ENCODE data around the gene THADA. TPM values are rescaled to one million over a fixed set of nuclear protein-coding genes. Genes with fewer than 3 reads are reported as not detected.

Gene THADA
- total and polyA plus RNA-seq, 12 donors, result 7.5 to 18.0 (median 15.2) TPM

GRCh38 chr2:43212216-43212835 is 383.5 kb downstream of the THADA start:
- WGBS, 2 donors, result 88 to 96% methylated on average over 11 of the region's 11 CpGs
- Histone ChIP-seq H3K4me3 (no peak overlapping the region), H3K36me3 (no peaks in the 10 kb centered on the region), H3K27ac (peak overlapping the region in 4 of 10 donors; percentile 12 to 87 (median 30)), H3K4me1 (peaks cover 0 to 51% (median 20%) of the 10 kb centered on the region in 9 donors), H3K9me3 (no peaks in the 10 kb centered on the region), H3K27me3 (no peaks in the 10 kb centered on the region)
- TF ChIP-seq CTCF (IDR thresholded peaks at IDR 0.05), result no peak
- intact Hi-C loops (cut with DNase I), result loop anchor here in 2 of 10 donors (5.0 to 10.0 kb wide), 2 partner anchors 35 to 58 kb away; no protein-coding TSS in a partner anchor
- ATAC-seq (peak in 1 of 8 donors; percentile 28), DNase-seq (no peak)

- TF ChIP-seq CTCF (IDR thresholded peaks at IDR 0.05), result no peak
- no peak overlapping the region for H3K4me3 ChIP-seq
- intact Hi-C loops (cut with DNase I), result loop anchor here in 3 of 10 donors (1.0 to 10.0 kb wide), 3 partner anchors 33 to 56 kb away; no protein-coding TSS in a partner anchor
- 74 to 77% methylated on average over 23 of the region's 23 CpGs for WGBS, 2 donors
- peaks cover 0 to 49% (median 5%) of the 10 kb centered on the region in 9 donors for H3K4me1 ChIP-seq
- H3K9me3 ChIP-seq, result no peaks in the 10 kb centered on the region
- H3K36me3 ChIP-seq, result no peaks in the 10 kb centered on the region
- H3K27me3 ChIP-seq, result no peaks in the 10 kb centered on the region
- H3K27ac ChIP-seq, result peak overlapping the region in 5 of 10 donors; percentile 38 to 72 (median 55)
- DNase-seq, result peak in 1 of 2 donors; percentile 61
- peak; percentile 32 to 83 (median 67) for ATAC-seq
Measured at GRCh38 chr2:43210467-43211303, 385.2 kb downstream of the THADA start.

GRCh38 chr2:43210125-43210466 is 385.7 kb downstream of the THADA start:
- no peaks in the 10 kb centered on the region for H3K9me3 ChIP-seq
- TF ChIP-seq CTCF (IDR thresholded peaks at IDR 0.05), result no peak
- intact Hi-C loops (cut with DNase I), result loop anchor here in 3 of 10 donors (1.0 to 10.0 kb wide), 3 partner anchors 33 to 55 kb away; no protein-coding TSS in a partner anchor
- peak overlapping the region in 4 of 10 donors; percentile 0 to 72 (median 43) for H3K27ac ChIP-seq
- DNase-seq (peak in 1 of 2 donors; percentile 10), ATAC-seq (peak in 2 of 8 donors; percentile 4 to 30)
- no peak overlapping the region for H3K4me3 ChIP-seq
- peaks cover 0 to 49% (median 5%) of the 10 kb centered on the region in 9 donors for H3K4me1 ChIP-seq
- H3K27me3 ChIP-seq, result no peaks in the 10 kb centered on the region
- no peaks in the 10 kb centered on the region for H3K36me3 ChIP-seq
- 85 to 98% methylated on average over 6 of the region's 6 CpGs for WGBS, 2 donors

GRCh38 chr2:43209204-43209717 is 386.6 kb downstream of the THADA start:
- intact Hi-C loops (cut with DNase I), result no loop called here
- no peak for DNase-seq
- Histone ChIP-seq H3K36me3 (no peaks in the 10 kb centered on the region), H3K4me1 (peaks cover 0 to 46% (median 5%) of the 10 kb centered on the region in 9 donors), H3K4me3 (no peak overlapping the region), H3K27ac (peak overlapping the region in 1 of 10 donors; percentile 0), H3K27me3 (no peaks in the 10 kb centered on the region), H3K9me3 (no peaks in the 10 kb centered on the region)
- WGBS, 2 donors, result 90 to 94% methylated on average over 5 of the region's 5 CpGs
- TF ChIP-seq CTCF (IDR thresholded peaks at IDR 0.05), result no peak
- no peak for ATAC-seq

All from heart right ventricle (tissue), 16 donors.